Endothelial cell of umbilical vein (primary cell): ENCODE results near the gene FBXO11. TPM values are rescaled to one million over a fixed set of nuclear protein-coding genes. Genes with fewer than 3 reads are reported as not detected.

ENCODE experiments used
- BruUV-seq: library from RNA; stranded (reverse); fragments of 400-500 nt; replicated peaks from 2 replicates; lab custom pipeline; 2021; lab: Mats Ljungman, UMichigan
- CTCF ChIA-PET: fragments of 300-600, 350-600 bp; sonication (Branson Sonifier 250); formaldehyde crosslinking; loops from one replicate; lab custom pipeline; 2021; ENCODE audit warnings: antibody characterized with exemption, inconsistent platforms; lab: Charles Lee
- POLR2A ChIA-PET: fragments of 300-600, 350-600 bp; sonication (Branson Sonifier 250); formaldehyde crosslinking; loops from one replicate; lab custom pipeline; 2021; ENCODE audit warnings: antibody characterized with exemption, inconsistent platforms; lab: Charles Lee
- DNase-seq: peaks from one replicate; pipeline ENCODE4 v3.0.0-alpha.2; 2011; ENCODE audit warnings: low read depth, low spot score
- FAIRE-seq: peaks from 2 replicates; lab custom pipeline; 2011; peaks lifted over from hg19 to GRCh38; lab: Jason Lieb, UNC
- H2AFZ ChIP-seq: 2 replicates; pipeline ENCODE4 v1.6.0; 2012; ENCODE audit warnings: low read depth, low read length, control low read depth, inconsistent platforms
- H3K27ac ChIP-seq: 2 replicates; pipeline ENCODE4 v1.5.1; 2011; ENCODE audit warnings: low read depth, mild to moderate bottlenecking, control low read depth, low read length, moderate library complexity; ENCODE audit not compliant: insufficient read depth
- H3K27me3 ChIP-seq, 2 experiments: 2 replicates each; pipeline versions ENCODE4 v1.6.0 to v1.6.1; 2011; ENCODE audit warnings: low read length in 2 of 2, mixed read lengths in 1 of 2; ENCODE audit not compliant: control insufficient read depth in 2 of 2, insufficient read depth in 2 of 2
- H3K36me3 ChIP-seq, 2 experiments: 2 replicates in 1 of 2; 3 replicates in 1 of 2; pipeline ENCODE4 v1.5.1; 2011; ENCODE audit warnings: low read length in 2 of 2, mild to moderate bottlenecking in 1 of 2, moderate library complexity in 1 of 2; ENCODE audit not compliant: control insufficient read depth in 2 of 2, insufficient read depth in 2 of 2; ENCODE audit errors: extremely low read depth in 1 of 2
- H3K4me1 ChIP-seq: 3 replicates; pipeline ENCODE4 v1.5.1; 2011; ENCODE audit warnings: mild to moderate bottlenecking, low read length; ENCODE audit not compliant: control insufficient read depth, insufficient read depth; ENCODE audit errors: extremely low read depth
- H3K4me2 ChIP-seq: 2 replicates; pipeline ENCODE4 v1.6.1; 2011; ENCODE audit warnings: low read length, control low read depth, mixed read lengths; ENCODE audit not compliant: insufficient read depth
- H3K4me3 ChIP-seq, 3 experiments: fragments of 200-600 bp in 1 of 3; sonication (generic), shearing (Covaris generic) in 1 of 3; replicated peaks in 1 of 3; 2 replicates each; pipeline ENCODE4 v1.5.1; 2011 to 2016; ENCODE audit warnings: control low read depth in 3 of 3, low read length in 3 of 3, mild to moderate bottlenecking in 2 of 3, inconsistent platforms in 1 of 3, low read depth in 1 of 3, moderate library complexity in 1 of 3; ENCODE audit not compliant: insufficient read depth in 1 of 3
- H3K79me2 ChIP-seq: 2 replicates; pipeline ENCODE4 v1.6.0; 2012; ENCODE audit warnings: low read length, inconsistent platforms; ENCODE audit not compliant: control insufficient read depth, insufficient read depth
- H3K9ac ChIP-seq: replicated peaks from 2 replicates; pipeline ENCODE3; 2011; ENCODE audit warnings: low read length, control low read depth; ENCODE audit not compliant: insufficient read depth; ENCODE audit errors: extremely low read depth
- H3K9me1 ChIP-seq: replicated peaks from 3 replicates; pipeline ENCODE4 v1.6.0; 2011; ENCODE audit warnings: mild to moderate bottlenecking, low read length; ENCODE audit not compliant: control insufficient read depth, insufficient read depth; ENCODE audit errors: extremely low read depth
- H3K9me3 ChIP-seq: replicated peaks from 2 replicates; pipeline ENCODE4 v1.5.1; 2012; ENCODE audit warnings: low read length, inconsistent platforms; ENCODE audit not compliant: control insufficient read depth, insufficient read depth
- H4K20me1 ChIP-seq: replicated peaks from 2 replicates; pipeline ENCODE3; 2011; ENCODE audit warnings: mild to moderate bottlenecking, low read length; ENCODE audit not compliant: control insufficient read depth, insufficient read depth; ENCODE audit errors: extremely low read depth
- EZH2 ChIP-seq: IDR thresholded peaks from 2 replicates; pipeline ENCODE4 v1.6.1; 2012; ENCODE audit warnings: borderline replicate concordance, low read depth, mild to moderate bottlenecking, moderate library complexity, low read length, inconsistent platforms; ENCODE audit not compliant: severe bottlenecking
- FOS ChIP-seq: IDR thresholded peaks from 2 replicates; pipeline ENCODE4 v1.6.1; 2011; ENCODE audit warnings: mild to moderate bottlenecking, low read length, moderate library complexity, borderline replicate concordance; ENCODE audit not compliant: insufficient read depth
- GATA2 ChIP-seq: IDR thresholded peaks from 2 replicates; pipeline ENCODE4 v1.7.0; 2011; ENCODE audit warnings: low read depth, mild to moderate bottlenecking, moderate library complexity, mixed read lengths, low read length; ENCODE audit not compliant: insufficient read length, insufficient read depth
- JUN ChIP-seq: IDR thresholded peaks from 2 replicates; pipeline ENCODE4 v1.6.1; 2011; ENCODE audit warnings: borderline replicate concordance, low read depth; ENCODE audit not compliant: insufficient read length, insufficient read depth
- MYC ChIP-seq: IDR thresholded peaks from one replicate; pipeline ENCODE4 v1.6.1; 2011; ENCODE audit warnings: mild to moderate bottlenecking, low read depth, low read length
- POLR2A ChIP-seq: IDR thresholded peaks from 2 replicates; pipeline ENCODE4 v1.6.1; 2012; ENCODE audit warnings: low read depth, mild to moderate bottlenecking, control low read depth, low read length
- POLR2AphosphoS5 ChIP-seq: IDR thresholded peaks from 2 replicates; pipeline ENCODE4 v1.6.1; 2012; ENCODE audit warnings: low read depth, mild to moderate bottlenecking, control low read depth, low read length, moderate library complexity; ENCODE audit not compliant: insufficient read depth
- dilution Hi-C: fragments of 300-500 bp; cut with MboI; formaldehyde crosslinking; loops from one replicate; pipeline ENCODE4 v1.15.0; 2019; ENCODE audit warnings: low sequenced_read_pairs; ENCODE audit not compliant: extremely low pct_ligation_motif_present
- intact Hi-C: fragments of 100-400 bp; cut with micrococcal nuclease; formaldehyde crosslinking; loops from one replicate; pipeline ENCODE4 v1.10.0; 2022
- polyA plus RNA-seq, 4 experiments: library from polyadenylated mRNA; depleted of rRNA in 3 of 4; stranded (reverse) in 3 of 4; unstranded in 1 of 4; fragments of >200 nt; gene quantifications; 2 replicates each; pipeline versions ENCODE4 v1.2.1 to v1.2.3, GENCODE V29; 2011 to 2012; ENCODE audit warnings: missing spikeins in 1 of 4
- total RNA-seq: library from RNA; stranded (reverse); gene quantifications from 2 replicates; pipeline ENCODE4 v1.2.3, GENCODE V29; 2021
- TF ChIP-seq, protein P1 (sequence below), 2 donors: IDR thresholded peaks; 1 replicate in 1 of 2; 2 replicates in 1 of 2; pipeline ENCODE4 v1.5.1; 2011; ENCODE audit warnings: low read length in 2 of 2, mild to moderate bottlenecking in 2 of 2, moderate library complexity in 2 of 2, control low read depth in 1 of 2, inconsistent platforms in 1 of 2, low read depth in 1 of 2; ENCODE audit not compliant: insufficient read depth in 1 of 2; ENCODE audit errors: extremely low read depth in 1 of 2
- TF ChIP-seq, protein P2 (sequence below): IDR thresholded peaks from 2 replicates; pipeline ENCODE4 v1.6.1; 2011; ENCODE audit not compliant: insufficient read depth, insufficient read length

Gene FBXO11
- total and polyA plus RNA-seq, 2 donors (not counting 3 experiments of a cell fraction or from before 2014, with no cell fraction given), result 23.4 to 59.6 TPM

DNA sequence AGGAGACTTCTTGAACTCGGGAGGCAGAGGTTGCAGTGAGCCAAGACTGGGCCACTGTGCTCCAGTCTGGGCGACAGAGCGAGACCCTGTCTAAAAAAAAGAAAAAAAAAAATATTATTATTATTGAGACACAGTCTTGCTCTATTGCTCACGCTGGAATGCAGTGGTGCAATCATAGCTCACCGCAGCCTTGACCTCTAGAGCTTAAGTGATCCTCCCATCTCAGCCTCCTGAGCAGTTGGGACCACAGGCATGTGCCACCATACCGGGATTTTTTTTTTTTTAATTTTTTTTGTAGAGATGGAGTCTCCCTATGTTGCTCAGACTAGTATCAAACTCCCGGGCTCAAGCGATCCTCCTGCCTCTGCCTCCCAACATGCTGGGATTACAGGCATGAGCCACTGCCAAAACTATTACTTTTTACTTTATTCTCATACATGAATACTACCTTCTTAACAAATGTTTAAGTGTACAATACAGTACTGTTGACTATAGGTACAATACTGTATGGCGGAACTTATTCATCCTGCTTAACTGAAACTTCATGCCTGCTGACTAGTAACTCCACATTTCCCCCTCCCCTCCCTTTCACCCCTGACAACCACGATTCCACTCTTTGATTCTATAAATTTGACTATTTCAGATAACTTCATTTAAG is 15.5 kb downstream of the FBXO11 start:
- H3K4me2 ChIP-seq, result no peak overlapping the region
- peaks cover 99% of the 10 kb centered on the region for H3K79me2 ChIP-seq
- no peak overlapping the region for H3K27ac ChIP-seq
- H3K27me3 ChIP-seq, result no peaks in the 10 kb centered on the region
- H3K9me1 ChIP-seq, result peaks cover under 1% of the 10 kb centered on the region
- no peak overlapping the region for H3K9ac ChIP-seq
- TF ChIP-seq FOS (no peak), POLR2A (no peak), EZH2 (no peak), JUN (no peak), GATA2 (no peak), POLR2AphosphoS5 (no peak), MYC (no peak)
- TF ChIP-seq, protein P1, sequence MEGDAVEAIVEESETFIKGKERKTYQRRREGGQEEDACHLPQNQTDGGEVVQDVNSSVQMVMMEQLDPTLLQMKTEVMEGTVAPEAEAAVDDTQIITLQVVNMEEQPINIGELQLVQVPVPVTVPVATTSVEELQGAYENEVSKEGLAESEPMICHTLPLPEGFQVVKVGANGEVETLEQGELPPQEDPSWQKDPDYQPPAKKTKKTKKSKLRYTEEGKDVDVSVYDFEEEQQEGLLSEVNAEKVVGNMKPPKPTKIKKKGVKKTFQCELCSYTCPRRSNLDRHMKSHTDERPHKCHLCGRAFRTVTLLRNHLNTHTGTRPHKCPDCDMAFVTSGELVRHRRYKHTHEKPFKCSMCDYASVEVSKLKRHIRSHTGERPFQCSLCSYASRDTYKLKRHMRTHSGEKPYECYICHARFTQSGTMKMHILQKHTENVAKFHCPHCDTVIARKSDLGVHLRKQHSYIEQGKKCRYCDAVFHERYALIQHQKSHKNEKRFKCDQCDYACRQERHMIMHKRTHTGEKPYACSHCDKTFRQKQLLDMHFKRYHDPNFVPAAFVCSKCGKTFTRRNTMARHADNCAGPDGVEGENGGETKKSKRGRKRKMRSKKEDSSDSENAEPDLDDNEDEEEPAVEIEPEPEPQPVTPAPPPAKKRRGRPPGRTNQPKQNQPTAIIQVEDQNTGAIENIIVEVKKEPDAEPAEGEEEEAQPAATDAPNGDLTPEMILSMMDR (IDR thresholded peaks at IDR 0.05; ENCODE audit: extremely low read depth in 1 of 2, insufficient read depth in 1 of 2, low read depth in 1 of 2, low read length in 2 of 2), result no peak
- TF ChIP-seq, protein P2, sequence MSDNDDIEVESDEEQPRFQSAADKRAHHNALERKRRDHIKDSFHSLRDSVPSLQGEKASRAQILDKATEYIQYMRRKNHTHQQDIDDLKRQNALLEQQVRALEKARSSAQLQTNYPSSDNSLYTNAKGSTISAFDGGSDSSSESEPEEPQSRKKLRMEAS, result no peak
- DNase-seq (no peak), FAIRE-seq (no peak)
- H3K36me3 ChIP-seq, result no peaks in the 10 kb centered on the region
- peaks cover 11% of the 10 kb centered on the region for H4K20me1 ChIP-seq
- dilution Hi-C loops, result no loop called here
- H3K4me3 ChIP-seq, result no peak overlapping the region
- no peak overlapping the region for H2AFZ ChIP-seq
- CTCF ChIA-PET, result no interaction called here
- no peaks in the 10 kb centered on the region for H3K4me1 ChIP-seq
- H3K9me3 ChIP-seq, result no peaks in the 10 kb centered on the region
- intact Hi-C loops, result no loop called here
- no TSS peak for BruUV-seq
- POLR2A ChIA-PET, result no interaction called here
